A549 (cell line): ENCODE data around the gene C4orf36. TPM values are rescaled to one million over a fixed set of nuclear protein-coding genes. Genes with fewer than 3 reads are reported as not detected.
A peak's percentile ranks its signal among the peaks of the same experiment; 100 is the strongest.

Experiments used
- ATAC-seq, 2 experiments: fragments of 200-7000 bp in 1 of 2; fragments of >200 bp in 1 of 2; cut with Nextera tagmentation in 1 of 2; cut with Tn5 transposase in 1 of 2; 3 replicates each; pipeline versions ENCODE4 v1.8.0 to v1.9.1; 2018 to 2020; ENCODE audit warnings: mild to moderate bottlenecking in 1 of 2, moderate library complexity in 1 of 2
- CTCF ChIA-PET: fragments of 300-600 bp; sonication (Branson Sonifier 250); formaldehyde crosslinking; extraction: SDS; loops from one replicate; lab custom pipeline; 2021; ENCODE audit warnings: antibody characterized with exemption, inconsistent platforms; lab: Yijun Ruan, JAX
- POLR2A ChIA-PET: fragments of 350-600 bp; formaldehyde crosslinking; extraction: SDS; loops from one replicate; lab custom pipeline; 2021; ENCODE audit warnings: antibody characterized with exemption, inconsistent platforms; lab: Yijun Ruan, JAX
- DNase-seq, 2 experiments: peaks; one replicate each; pipeline versions ENCODE4 v3.0.0 to v3.0.0-alpha.2; 2011 to 2016; ENCODE audit warnings: low read depth in 1 of 2, low spot score in 1 of 2
- FAIRE-seq: peaks from 2 replicates; lab custom pipeline; 2011; peaks lifted over from hg19 to GRCh38; lab: Jason Lieb, UNC
- H3K27ac ChIP-seq, 2 experiments: fragments of >200 bp; sonication (Bioruptor Twin); formaldehyde crosslinking; 3 replicates each; pipeline ENCODE4 v1.5.1; 2016 to 2017
- H3K4me1 ChIP-seq: fragments of >200 bp; sonication (Bioruptor Twin); formaldehyde crosslinking; 3 replicates; pipeline ENCODE4 v1.6.1; 2016
- H3K4me2 ChIP-seq: fragments of >200 bp; sonication (Bioruptor Twin); formaldehyde crosslinking; 3 replicates; pipeline ENCODE4 v1.6.1; 2016
- H3K4me3 ChIP-seq: fragments of >200 bp; sonication (Bioruptor Twin); formaldehyde crosslinking; 3 replicates; pipeline ENCODE4 v1.5.1; 2016
- H3K9me3 ChIP-seq: fragments of >200 bp; sonication (Bioruptor Twin); formaldehyde crosslinking; 3 replicates; pipeline ENCODE4 v1.6.1; 2016
- CBX2 ChIP-seq: fragments of 200-600 bp; sonication (generic); IDR thresholded peaks from 2 replicates; pipeline ENCODE4 v1.6.1; 2016; ENCODE audit warnings: low read depth, mild to moderate bottlenecking, borderline replicate concordance
- EHF ChIP-seq: fragments of 250-450 bp; sonication (Bioruptor Pico); IDR thresholded peaks from 2 replicates; pipeline ENCODE4 v1.5.0; 2020; ENCODE audit warnings: mild to moderate bottlenecking
- ELK1 ChIP-seq: fragments of 150-350 bp; IDR thresholded peaks from 2 replicates; pipeline ENCODE4 v1.6.1; 2014; ENCODE audit warnings: low read depth, mild to moderate bottlenecking, low read length
- FOSB ChIP-seq: fragments of 250-450 bp; sonication (Bioruptor Pico); IDR thresholded peaks from 2 replicates; pipeline ENCODE4 v1.5.0; 2020; ENCODE audit warnings: mild to moderate bottlenecking, moderate library complexity
- HES2 ChIP-seq: fragments of >200 bp; sonication (Bioruptor Twin); formaldehyde crosslinking; IDR thresholded peaks from 2 replicates; pipeline ENCODE4 v1.6.1; 2016
- HOXA7 ChIP-seq: fragments of 250-450 bp; sonication (Bioruptor Pico); IDR thresholded peaks from 2 replicates; pipeline ENCODE4 v1.5.0; 2020; ENCODE audit warnings: mild to moderate bottlenecking, moderate library complexity
- JUNB ChIP-seq: fragments of >200 bp; sonication (Bioruptor Twin); formaldehyde crosslinking; IDR thresholded peaks from 2 replicates; pipeline ENCODE4 v1.6.1; 2016
- KDM1A ChIP-seq: fragments of 200-600 bp; sonication (generic); IDR thresholded peaks from 2 replicates; pipeline ENCODE4 v1.6.1; 2016; ENCODE audit warnings: low read depth, mild to moderate bottlenecking
- KDM5A ChIP-seq: fragments of 200-600 bp; sonication (generic); IDR thresholded peaks from 2 replicates; pipeline ENCODE4 v1.6.1; 2016; ENCODE audit warnings: antibody characterized with exemption, mild to moderate bottlenecking
- MAFK ChIP-seq: fragments of 450-650 bp; IDR thresholded peaks from 2 replicates; pipeline ENCODE4 v1.6.1; 2014; ENCODE audit not compliant: partially characterized antibody
- MYC ChIP-seq: IDR thresholded peaks from 2 replicates; pipeline ENCODE4 v1.6.1; 2012; ENCODE audit warnings: mild to moderate bottlenecking, inconsistent platforms, low read length, improper control_type of control experiment, borderline replicate concordance
- NPAS2 ChIP-seq: fragments of 250-450 bp; sonication (Bioruptor Pico); IDR thresholded peaks from 2 replicates; pipeline ENCODE4 v1.8.0; 2022; ENCODE audit warnings: mild to moderate bottlenecking, moderate library complexity, borderline replicate concordance
- PBX3 ChIP-seq: IDR thresholded peaks from 2 replicates; pipeline ENCODE4 v1.6.1; 2012
- PHF8 ChIP-seq: fragments of 200-600 bp; sonication (generic); IDR thresholded peaks from 2 replicates; pipeline ENCODE4 v1.6.1; 2016; ENCODE audit warnings: low read depth, mild to moderate bottlenecking, antibody characterized with exemption, moderate library complexity, borderline replicate concordance
- POLR2A ChIP-seq: IDR thresholded peaks from 2 replicates; pipeline ENCODE4 v1.6.1; 2012; ENCODE audit warnings: mild to moderate bottlenecking, low read length
- RAD21 ChIP-seq, 2 experiments: fragments of >200 bp in 1 of 2; sonication (Bioruptor Twin) in 1 of 2; formaldehyde crosslinking in 1 of 2; IDR thresholded peaks in 1 of 2; conservative IDR thresholded peaks in 1 of 2; 2 replicates in 1 of 2; 3 replicates in 1 of 2; pipeline ENCODE4 v1.6.1; 2012 to 2018; ENCODE audit warnings: inconsistent platforms in 1 of 2
- REST ChIP-seq: fragments of 200-600 bp; sonication (generic); IDR thresholded peaks from 2 replicates; pipeline ENCODE4 v1.6.1; 2016; ENCODE audit warnings: antibody characterized with exemption, mild to moderate bottlenecking, moderate library complexity
- SMC3 ChIP-seq: fragments of >200 bp; sonication (Bioruptor Twin); formaldehyde crosslinking; IDR thresholded peaks from 3 replicates; pipeline ENCODE4 v1.6.1; 2018; ENCODE audit warnings: inconsistent platforms
- SREBF2 ChIP-seq: fragments of 450-650 bp; IDR thresholded peaks from 2 replicates; pipeline ENCODE4 v1.6.1; 2014; ENCODE audit warnings: mild to moderate bottlenecking, moderate library complexity
- TP53 ChIP-seq: fragments of 250-450 bp; sonication (Bioruptor Pico); IDR thresholded peaks from 2 replicates; pipeline ENCODE4 v1.5.0; 2021; ENCODE audit warnings: mild to moderate bottlenecking, moderate library complexity
- WGBS: methylation state at CpG from one replicate; pipeline ENCODE4 v1.1.6; 2017; ENCODE audit errors: missing lambda C conversion rate; 5-methylcytosine and 5-hydroxymethylcytosine counted together
- polyA plus RNA-seq, 4 experiments: library from polyadenylated mRNA; depleted of rRNA in 3 of 4; stranded (reverse); fragments of >200 nt; fragmentation: RNase III in 1 of 4; extraction: RNeasy Plus Mini Kit Qiagen cat#74134 plus additional on column Dnase treatment in 1 of 4; gene quantifications; 2 replicates in 3 of 4; 3 replicates in 1 of 4; pipeline ENCODE4 v1.2.3, GENCODE V29; 2011 to 2017

The C4orf36 gene
- polyA plus RNA-seq, 2 of the 4 experiments (the other 2 are of a cell fraction), result 1.5 to 1.9 TPM

- DNase-seq (no peak), ATAC-seq (no peak), FAIRE-seq (no peak)
- Histone ChIP-seq H3K4me2 (peak overlapping the region; percentile 94), H3K4me1 (peaks cover 33% of the 10 kb centered on the region), H3K9me3 (no peaks in the 10 kb centered on the region), H3K4me3 (peak overlapping the region; percentile 78), H3K27ac (peak overlapping the region; percentile 89 to 98)
- CTCF ChIA-PET, result interaction anchor here (0.9 to 2.9 kb wide), 6 partner anchors 11 to 160 kb away, joined by 3 to 15 read pairs (median 9); no protein-coding TSS in a partner anchor
- 8% methylated on average over 13 of the region's 15 CpGs for WGBS
- TF ChIP-seq TP53 (CRISPR knock-in tag) (no peak), PBX3 (no peak), NPAS2 (CRISPR knock-in tag) (no peak), REST (no peak), SREBF2 (no peak), PHF8 (no peak), JUNB (no peak), KDM1A (no peak), HES2 (no peak), RAD21 (conservative IDR thresholded peaks at IDR 0.05 in 1 of 2, IDR thresholded peaks at IDR 0.05 in 1 of 2) (no peak), FOSB (no peak), CBX2 (no peak), KDM5A (no peak), MYC (no peak), EHF (no peak)
- POLR2A ChIA-PET, result interaction anchor here (0.7 to 3.7 kb wide), 9 partner anchors 11 to 309 kb away, joined by 3 to 62 read pairs (median 8); no protein-coding TSS in a partner anchor
These were observed 42.0 kb upstream of the C4orf36 start for GRCh38 chr4:86934147-86934770.

- FAIRE-seq, result no peak
- POLR2A ChIA-PET, result interaction anchor here (0.9 to 2.0 kb wide), 3 partner anchors 7 to 335 kb away, joined by 4 to 9 read pairs (median 7); partner anchors contain the start of gene PTPN13
- no peak for TF ChIP-seq KDM5A
- TF ChIP-seq HOXA7, result no peak; the same call in 1 of the 2 replicates
- no peak for TF ChIP-seq POLR2A
- TF ChIP-seq MAFK, result no peak
- TF ChIP-seq ELK1, result no peak
- TF ChIP-seq SMC3, result no peak
- Histone ChIP-seq H3K4me3 (no peak overlapping the region), H3K27ac (peak overlapping the region; percentile 57 to 81), H3K9me3 (no peaks in the 10 kb centered on the region), H3K4me2 (peak overlapping the region; percentile 63), H3K4me1 (peaks cover 54% of the 10 kb centered on the region)
- 91% methylated on average over 10 of the region's 10 CpGs for whole genome bisulfite sequencing
- CTCF ChIA-PET, result interaction anchor here (0.9 to 1.6 kb wide), 2 partner anchors 165 to 1358 kb away, joined by 3 to 6 read pairs; no protein-coding TSS in a partner anchor
- peak in 1 of 2 experiments; percentile 16; a peak in 3 of 6 replicates for ATAC-seq
- DNase-seq, result no peak
These were observed 36.4 kb upstream of the C4orf36 start for GRCh38 chr4:86928400-86929255.
